Measurements from ENCODE around the gene FARS2. TPM values are rescaled to one million over a fixed set of nuclear protein-coding genes. Genes with fewer than 3 reads are reported as not detected.

Gene FARS2
- total and polyA plus RNA-seq, 10 donors = 9.0 to 27.4 (median 19.8) TPM

DNA sequence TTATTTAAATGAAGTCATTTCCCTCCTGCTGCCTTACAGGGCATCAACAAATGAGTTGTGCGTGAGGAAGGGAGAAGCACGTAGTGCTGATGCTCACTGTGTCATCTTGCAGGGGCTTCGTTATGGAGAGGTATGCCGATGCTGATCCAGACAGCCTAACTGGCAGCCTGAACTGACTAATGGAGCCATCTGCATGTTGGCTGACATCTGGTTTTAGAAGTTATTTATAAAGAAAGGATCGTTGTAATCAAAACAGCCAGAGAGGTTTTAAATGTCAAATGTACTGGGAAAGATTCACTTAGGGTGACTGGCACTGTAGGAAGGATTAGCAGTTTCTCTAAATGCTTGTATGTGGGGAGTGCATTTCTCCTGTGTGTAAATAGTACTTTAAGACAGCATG lies 54.6 kb downstream of the FARS2 start:
- Histone ChIP-seq H3K4me1 (peaks cover 0 to 5% (median 0%) of the 10 kb centered on the region in 6 donors), H3K27me3 (replicated peaks in 1 of 7) (no peaks in the 10 kb centered on the region), H3K4me3 (no peak overlapping the region), H3K9me3 (no peaks in the 10 kb centered on the region), H3K36me3 (no peaks in the 10 kb centered on the region), H3K27ac (no peak overlapping the region)
- no peak for DNase-seq
- 76 to 87% (median 85%) methylated on average over 5 of the region's 5 CpGs for WGBS, 5 donors
- no peak for TF ChIP-seq POLR2AphosphoS5 (IDR thresholded peaks at IDR 0.05)
- TF ChIP-seq POLR2A (IDR thresholded peaks at IDR 0.05) = no peak
- TF ChIP-seq, protein P1, sequence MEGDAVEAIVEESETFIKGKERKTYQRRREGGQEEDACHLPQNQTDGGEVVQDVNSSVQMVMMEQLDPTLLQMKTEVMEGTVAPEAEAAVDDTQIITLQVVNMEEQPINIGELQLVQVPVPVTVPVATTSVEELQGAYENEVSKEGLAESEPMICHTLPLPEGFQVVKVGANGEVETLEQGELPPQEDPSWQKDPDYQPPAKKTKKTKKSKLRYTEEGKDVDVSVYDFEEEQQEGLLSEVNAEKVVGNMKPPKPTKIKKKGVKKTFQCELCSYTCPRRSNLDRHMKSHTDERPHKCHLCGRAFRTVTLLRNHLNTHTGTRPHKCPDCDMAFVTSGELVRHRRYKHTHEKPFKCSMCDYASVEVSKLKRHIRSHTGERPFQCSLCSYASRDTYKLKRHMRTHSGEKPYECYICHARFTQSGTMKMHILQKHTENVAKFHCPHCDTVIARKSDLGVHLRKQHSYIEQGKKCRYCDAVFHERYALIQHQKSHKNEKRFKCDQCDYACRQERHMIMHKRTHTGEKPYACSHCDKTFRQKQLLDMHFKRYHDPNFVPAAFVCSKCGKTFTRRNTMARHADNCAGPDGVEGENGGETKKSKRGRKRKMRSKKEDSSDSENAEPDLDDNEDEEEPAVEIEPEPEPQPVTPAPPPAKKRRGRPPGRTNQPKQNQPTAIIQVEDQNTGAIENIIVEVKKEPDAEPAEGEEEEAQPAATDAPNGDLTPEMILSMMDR (IDR thresholded peaks at IDR 0.05 in 8 of 11, conservative IDR thresholded peaks at IDR 0.05 in 3 of 11) = no peak
- intact Hi-C loops (cut with DNase I; ENCODE audit: low total_unique reads) = no loop called here

DNA sequence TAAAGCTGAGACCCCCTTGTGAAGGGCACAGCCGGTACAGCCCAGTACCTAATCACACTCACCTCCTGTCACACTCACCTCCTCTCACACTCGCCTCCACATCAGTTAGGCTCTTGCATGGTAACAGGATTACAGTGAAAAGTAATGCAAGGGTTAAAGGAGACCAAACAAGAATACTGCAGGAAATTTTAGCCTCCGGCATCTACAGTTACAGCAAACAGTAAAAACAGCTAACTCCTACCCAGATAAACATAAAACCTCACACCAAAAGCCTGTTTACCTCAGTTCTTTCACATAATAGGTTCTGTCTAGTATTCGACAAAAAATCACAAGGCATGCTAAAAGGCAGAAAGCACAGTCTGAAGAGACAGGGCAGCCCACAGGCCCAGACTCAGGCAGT lies 55.6 kb downstream of the FARS2 start:
- Histone ChIP-seq H3K27ac (no peak overlapping the region), H3K9me3 (no peaks in the 10 kb centered on the region), H3K27me3 (replicated peaks in 1 of 7) (no peaks in the 10 kb centered on the region), H3K4me1 (peaks cover 0 to 5% (median 0%) of the 10 kb centered on the region in 6 donors), H3K36me3 (no peaks in the 10 kb centered on the region), H3K4me3 (no peak overlapping the region)
- intact Hi-C loops (cut with DNase I; ENCODE audit: low total_unique reads) = no loop called here
- TF ChIP-seq, protein P1 (IDR thresholded peaks at IDR 0.05 in 8 of 11, conservative IDR thresholded peaks at IDR 0.05 in 3 of 11) = no peak
- TF ChIP-seq POLR2A (IDR thresholded peaks at IDR 0.05) (no peak), POLR2AphosphoS5 (IDR thresholded peaks at IDR 0.05) (no peak)
- 75 to 89% (median 84%) methylated on average over 4 of the region's 4 CpGs for WGBS, 5 donors
- no peak for DNase-seq

DNA sequence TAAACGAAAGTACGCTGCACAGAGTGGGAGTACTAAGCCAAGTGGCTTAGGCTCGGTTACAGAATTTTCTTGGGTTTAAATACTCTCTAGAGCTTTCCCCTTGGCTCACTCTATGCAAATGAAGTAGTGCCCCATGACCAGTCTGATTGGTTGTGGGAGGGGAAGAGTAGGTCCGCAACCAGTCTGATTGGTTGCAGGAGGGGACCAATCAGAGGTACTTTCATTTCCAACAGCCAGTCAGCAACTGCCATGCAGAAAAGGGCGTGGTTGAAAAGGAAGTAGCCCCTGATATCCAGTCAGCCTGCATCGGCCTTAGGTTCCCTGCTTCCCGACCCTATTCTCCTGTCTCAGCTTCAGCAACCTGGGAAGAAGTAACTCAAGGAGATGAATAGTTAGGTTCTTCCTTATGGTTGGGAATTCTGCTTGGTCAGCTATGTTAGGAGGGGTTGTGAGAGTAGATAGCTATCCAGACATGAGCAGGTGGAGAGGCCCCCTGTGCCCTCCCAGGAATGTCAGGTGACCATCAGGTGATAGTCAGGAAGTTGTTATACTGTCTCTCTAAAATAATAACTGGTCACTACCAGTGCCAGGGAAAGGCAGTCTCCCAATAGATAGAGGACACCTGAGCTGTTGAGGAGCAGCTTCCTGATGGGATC lies 57.4 kb downstream of the FARS2 start:
- no peak overlapping the region for H3K4me3 ChIP-seq
- peaks cover 0 to 5% (median 0%) of the 10 kb centered on the region in 6 donors for H3K4me1 ChIP-seq
- H3K27me3 ChIP-seq (replicated peaks in 1 of 7) = no peaks in the 10 kb centered on the region
- no peaks in the 10 kb centered on the region for H3K36me3 ChIP-seq
- DNase-seq = no peak
- peaks cover 0 to 5% (median 2%) of the 10 kb centered on the region in 8 donors for H3K9me3 ChIP-seq
- H3K27ac ChIP-seq = no peak overlapping the region
- TF ChIP-seq POLR2AphosphoS5 (IDR thresholded peaks at IDR 0.05) (no peak), POLR2A (IDR thresholded peaks at IDR 0.05) (no peak)
- TF ChIP-seq, protein P1 (IDR thresholded peaks at IDR 0.05 in 8 of 11, conservative IDR thresholded peaks at IDR 0.05 in 3 of 11) = no peak
- WGBS, 5 donors = 91 to 99% (median 95%) methylated on average over 7 of the region's 7 CpGs
- intact Hi-C loops (cut with DNase I; ENCODE audit: low total_unique reads) = no loop called here

DNA sequence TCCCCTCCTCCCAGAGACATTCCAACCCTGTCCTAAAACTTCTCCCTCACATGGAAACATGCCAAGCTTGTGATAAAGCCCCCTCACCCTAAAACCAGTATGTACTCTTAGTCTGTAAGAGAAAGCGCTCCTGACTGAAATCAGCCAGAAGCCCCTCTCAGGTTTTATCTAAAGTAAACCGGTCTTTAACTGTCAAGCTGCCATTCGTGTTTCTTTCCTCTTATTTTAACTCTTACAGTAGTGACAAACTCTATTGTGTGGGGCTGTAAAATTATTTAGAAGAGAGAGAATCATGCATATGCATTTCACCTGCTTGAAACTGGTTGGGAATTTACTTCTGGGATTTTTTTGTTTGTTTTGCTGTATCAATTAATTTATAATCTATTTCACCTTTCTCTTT lies 62.7 kb downstream of the FARS2 start:
- TF ChIP-seq POLR2AphosphoS5 (IDR thresholded peaks at IDR 0.05) (no peak), POLR2A (IDR thresholded peaks at IDR 0.05) (no peak)
- TF ChIP-seq, protein P1 (IDR thresholded peaks at IDR 0.05 in 8 of 11, conservative IDR thresholded peaks at IDR 0.05 in 3 of 11) = no peak
- Histone ChIP-seq H3K27me3 (replicated peaks in 1 of 7) (no peaks in the 10 kb centered on the region), H3K36me3 (peaks cover 0 to 22% (median 0%) of the 10 kb centered on the region in 6 donors), H3K9me3 (peaks cover 0 to 15% (median 7%) of the 10 kb centered on the region in 8 donors), H3K27ac (no peak overlapping the region), H3K4me3 (no peak overlapping the region), H3K4me1 (peaks cover 0 to 5% (median 0%) of the 10 kb centered on the region in 6 donors)
- DNase-seq = no peak
- 95 to 98% (median 97%) methylated on average over 3 of the region's 3 CpGs for WGBS, 5 donors
- intact Hi-C loops (cut with DNase I; ENCODE audit: low total_unique reads) = no loop called here

Data from spleen (tissue), 11 donors.